ENCODE measurements around the gene SNRNP200. TPM values are rescaled to one million over a fixed set of nuclear protein-coding genes. Genes with fewer than 3 reads are reported as not detected.
"Not testable (repeated sequence)": the region's sequence is repeated elsewhere in the genome, so short reads cannot be mapped to it uniquely, and the experiment has no call there.

SNRNP200 gene
- total RNA-seq, 4 donors from 2014 or later = 55.3 to 90.0 (median 68.6) TPM

- Histone ChIP-seq H3K27me3 (no peaks in the 10 kb centered on the region), H3K36me3 (peaks cover 16 to 76% (median 23%) of the 10 kb centered on the region in 3 donors), H3K4me3 (no peak overlapping the region), H3K27ac (peak overlapping the region; percentile 22 to 92 (median 88)), H3K9me3 (no peaks in the 10 kb centered on the region), H3K4me1 (peaks cover 26 to 95% (median 49%) of the 10 kb centered on the region in 3 donors)
- WGBS, 2 donors = 82 to 84% methylated on average over 5 of the region's 7 CpGs
- intact Hi-C loops (cut with DNase I) = loop anchor here (5.0 kb wide), 1 partner anchor 46 kb away; no protein-coding TSS in a partner anchor
- no peak for TF ChIP-seq CTCF (IDR thresholded peaks at IDR 0.05)
- DNase-seq = no peak
These were observed 47.0 kb downstream of the SNRNP200 start for GRCh38 chr2:96258166-96259022.

DNA sequence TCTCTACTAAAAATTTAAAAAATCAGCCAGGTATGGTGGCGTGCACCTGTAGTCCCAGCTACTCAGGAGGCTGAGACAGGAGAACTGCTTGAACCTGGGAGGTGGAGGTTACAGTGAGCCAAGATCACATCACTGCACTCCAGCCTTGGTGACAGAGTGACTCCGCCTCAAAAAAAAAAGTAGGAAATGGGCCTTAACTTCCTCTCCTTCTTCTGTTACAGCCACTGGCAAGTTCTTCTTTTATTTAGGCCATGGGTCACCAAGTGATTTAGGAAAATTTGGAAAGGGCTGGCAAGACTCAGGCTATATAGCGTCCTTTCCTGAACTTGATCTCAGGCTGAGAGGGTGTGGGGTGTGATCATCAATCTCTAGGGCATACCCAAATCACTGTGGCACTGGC lies 47.6 kb downstream of the SNRNP200 start:
- not testable (repeated sequence) for H3K4me3 ChIP-seq, H3K9me3 ChIP-seq, H3K27me3 ChIP-seq, DNase-seq
- H3K4me1 ChIP-seq = peaks cover 26 to 89% (median 45%) of the 10 kb centered on the region in 3 donors
- peaks cover 22 to 79% (median 29%) of the 10 kb centered on the region in 3 donors for H3K36me3 ChIP-seq
- peak overlapping the region in 3 of 4 donors; percentile 86 to 92 (median 91) for H3K27ac ChIP-seq
- WGBS, 2 donors = 74 to 95% methylated on average over 2 to 3 of the region's 3 CpGs
- intact Hi-C loops (cut with DNase I) = loop anchor here (5.0 kb wide), 1 partner anchor 45 kb away; no protein-coding TSS in a partner anchor

- Histone ChIP-seq H3K36me3 (peaks cover 32 to 81% (median 34%) of the 10 kb centered on the region in 3 donors), H3K27ac (peak overlapping the region in 3 of 4 donors; percentile 44 to 92 (median 91)), H3K4me1 (peaks cover 26 to 81% (median 42%) of the 10 kb centered on the region in 3 donors), H3K27me3 (no peaks in the 10 kb centered on the region), H3K9me3 (no peaks in the 10 kb centered on the region), H3K4me3 (no peak overlapping the region)
- intact Hi-C loops (cut with DNase I) = loop anchor here (5.0 kb wide), 1 partner anchor 44 kb away; no protein-coding TSS in a partner anchor
- TF ChIP-seq CTCF (IDR thresholded peaks at IDR 0.05) = no peak
- TF ChIP-seq POLR2A (IDR thresholded peaks at IDR 0.05) = no peak
- DNase-seq = no peak
- 68% methylated on average over 6 of the region's 6 CpGs for WGBS, 2 donors
These were observed 48.7 kb downstream of the SNRNP200 start for GRCh38 chr2:96256611-96257113.

- Histone ChIP-seq H3K36me3 (peaks cover 34 to 98% (median 34%) of the 10 kb centered on the region in 3 donors), H3K9me3 (no peaks in the 10 kb centered on the region), H3K27me3 (no peaks in the 10 kb centered on the region), H3K4me3 (no peak overlapping the region), H3K4me1 (peaks cover 6 to 81% (median 21%) of the 10 kb centered on the region in 3 donors), H3K27ac (peak overlapping the region in 3 of 4 donors; percentile 47 to 50 (median 47))
- intact Hi-C loops (cut with DNase I) = no loop called here
- WGBS, 2 donors = 70 to 92% methylated on average over 2 to 6 of the region's 11 CpGs
- TF ChIP-seq CTCF (IDR thresholded peaks at IDR 0.05) (no peak), POLR2A (IDR thresholded peaks at IDR 0.05) (no peak)
- no peak for DNase-seq
These were observed 50.8 kb downstream of the SNRNP200 start for GRCh38 chr2:96254571-96254970.

DNA sequence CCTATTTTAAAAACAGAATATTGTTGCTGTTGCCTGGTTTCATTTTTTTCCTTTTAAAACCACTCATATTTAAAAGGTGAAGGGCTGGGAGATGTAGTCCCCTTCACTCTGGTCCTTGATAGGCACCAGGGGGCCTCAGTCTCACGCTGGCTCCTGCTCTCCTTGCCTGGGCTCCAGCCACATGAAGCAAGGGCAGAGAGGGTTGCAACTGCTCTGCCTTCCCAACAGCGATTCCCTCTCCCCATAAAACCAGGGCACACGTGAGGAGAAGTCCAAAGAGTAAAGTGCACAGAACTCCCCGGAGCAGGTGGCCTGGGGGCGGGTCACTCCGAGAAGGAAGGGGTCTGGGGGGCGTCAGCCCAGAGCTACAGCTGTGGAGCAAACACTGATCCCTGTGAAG lies 52.3 kb downstream of the SNRNP200 start:
- Histone ChIP-seq H3K4me1 (peaks cover 0 to 70% (median 6%) of the 10 kb centered on the region in 3 donors), H3K27me3 (no peaks in the 10 kb centered on the region), H3K36me3 (peaks cover 26 to 87% (median 34%) of the 10 kb centered on the region in 3 donors), H3K4me3 (no peak overlapping the region), H3K27ac (peak overlapping the region in 1 of 4 donors; percentile 10), H3K9me3 (no peaks in the 10 kb centered on the region)
- intact Hi-C loops (cut with DNase I) = no loop called here
- TF ChIP-seq CTCF (IDR thresholded peaks at IDR 0.05) = no peak
- no peak for TF ChIP-seq POLR2A (IDR thresholded peaks at IDR 0.05)
- 81 to 90% methylated on average over 2 to 4 of the region's 7 CpGs for WGBS, 2 donors
- no peak for DNase-seq
